ENCODE data around the gene JAZF1. TPM values are rescaled to one million over a fixed set of nuclear protein-coding genes. Genes with fewer than 3 reads are reported as not detected.

Gene JAZF1
- total RNA-seq, 2 experiments from 2014 or later, result 2.1 to 2.8 TPM

DNA sequence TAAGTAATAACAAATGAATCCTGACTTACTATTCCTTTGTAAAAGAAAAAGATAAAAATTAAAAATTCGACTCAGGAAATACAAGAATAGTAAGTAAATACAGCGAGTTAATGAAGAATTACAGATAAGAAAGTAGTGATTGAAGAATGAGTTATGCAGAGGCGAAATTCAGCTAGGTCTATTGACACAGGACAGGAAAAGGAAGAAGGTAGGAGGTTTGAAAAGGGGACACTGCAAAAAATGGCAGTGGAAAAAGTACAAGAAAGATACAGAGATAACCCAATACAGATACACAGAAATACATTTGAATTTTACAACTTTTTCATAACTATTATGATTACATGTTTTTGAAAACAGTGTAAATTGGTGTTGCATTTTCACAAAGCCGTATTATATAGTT, 28.0 kb downstream of the JAZF1 start:
- DNase-seq (no peak), ATAC-seq (no peak)
- Mint-ChIP-seq H3K27me3 (peaks cover 38% of the 10 kb centered on the region), H3K9me3 (ENCODE audit: low read depth) (no peaks in the 10 kb centered on the region), H3K36me3 (peaks cover 7% of the 10 kb centered on the region), H3K4me3 (no peak overlapping the region), H3K4me1 (peaks cover 58% of the 10 kb centered on the region), H3K27ac (no peak overlapping the region)
- CTCF ChIA-PET, result no interaction called here

DNA sequence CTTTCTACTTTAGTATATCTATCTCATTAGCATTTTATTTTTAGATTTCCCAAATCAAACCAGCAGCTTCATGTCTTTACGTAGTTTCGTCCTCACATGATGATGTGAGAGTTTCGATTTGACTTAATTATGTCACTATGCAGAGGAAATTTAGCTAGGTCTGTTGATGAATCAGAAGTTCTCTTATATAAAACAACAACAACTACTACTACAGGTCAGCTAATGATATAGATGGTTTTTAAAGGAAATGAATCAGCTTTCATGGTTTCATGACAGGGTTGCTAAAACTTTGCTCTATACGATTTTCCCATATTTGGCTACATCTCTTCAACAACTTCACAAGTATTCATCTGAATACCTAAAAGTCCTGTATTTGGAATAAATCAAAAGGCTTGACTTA, 28.6 kb downstream of the JAZF1 start:
- ATAC-seq, result peak; percentile 82
- H3K36me3 Mint-ChIP-seq, result peaks cover 7% of the 10 kb centered on the region
- peak overlapping the region; percentile 61 for H3K27ac Mint-ChIP-seq
- peaks cover 57% of the 10 kb centered on the region for H3K4me1 Mint-ChIP-seq
- no peaks in the 10 kb centered on the region for H3K9me3 Mint-ChIP-seq (ENCODE audit: low read depth)
- no peak overlapping the region for H3K4me3 Mint-ChIP-seq
- no peak for DNase-seq
- peaks cover 31% of the 10 kb centered on the region for H3K27me3 Mint-ChIP-seq
- CTCF ChIA-PET, result interaction anchor here (1.3 kb wide), 1 partner anchor 15 kb away, joined by 5 read pairs; no protein-coding TSS in a partner anchor

DNA sequence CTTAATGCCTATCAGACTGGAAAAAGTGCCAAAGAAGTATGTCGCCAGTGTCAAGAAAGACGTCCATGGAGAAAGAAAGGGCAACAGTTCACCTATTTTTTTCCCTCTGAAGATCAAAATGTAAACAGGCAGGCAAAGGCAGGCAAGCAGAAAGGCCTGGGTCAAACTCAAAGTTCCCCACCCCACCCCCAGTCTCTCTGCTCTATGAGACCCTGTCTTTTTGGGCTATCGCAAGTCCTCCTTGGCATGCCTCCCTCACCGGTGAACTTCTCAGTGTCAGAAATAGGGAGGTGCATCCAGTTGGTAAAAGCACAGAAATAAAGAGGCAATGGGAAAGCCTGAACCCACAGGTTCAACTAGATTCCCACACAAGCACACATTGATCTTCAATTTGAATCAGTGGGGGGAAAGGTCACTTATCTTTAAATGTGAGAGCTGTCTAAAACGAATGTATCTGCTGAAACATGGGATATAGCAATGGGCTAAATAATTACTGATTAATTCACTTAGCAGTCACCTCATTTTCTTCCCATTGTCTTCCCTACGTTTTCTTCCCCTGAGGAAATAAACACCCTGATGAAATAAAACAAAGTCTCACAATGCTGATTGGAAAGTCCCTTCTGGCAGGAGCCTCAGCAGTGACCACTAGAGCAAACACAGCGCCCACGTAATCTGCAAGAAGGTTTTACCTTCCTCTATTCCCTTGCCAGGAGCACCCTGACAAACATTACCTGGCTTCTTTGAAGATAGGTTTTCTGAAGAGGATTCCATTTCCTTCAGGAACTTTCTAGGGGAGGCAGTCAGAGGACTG, 31.1 kb downstream of the JAZF1 start:
- Mint-ChIP-seq H3K4me1 (peaks cover 37% of the 10 kb centered on the region), H3K36me3 (peaks cover 7% of the 10 kb centered on the region), H3K27me3 (peaks cover 16% of the 10 kb centered on the region), H3K9me3 (ENCODE audit: low read depth) (no peaks in the 10 kb centered on the region), H3K4me3 (no peak overlapping the region), H3K27ac (no peak overlapping the region)
- DNase-seq, result no peak
- CTCF ChIA-PET, result no interaction called here
- ATAC-seq, result no peak

DNA sequence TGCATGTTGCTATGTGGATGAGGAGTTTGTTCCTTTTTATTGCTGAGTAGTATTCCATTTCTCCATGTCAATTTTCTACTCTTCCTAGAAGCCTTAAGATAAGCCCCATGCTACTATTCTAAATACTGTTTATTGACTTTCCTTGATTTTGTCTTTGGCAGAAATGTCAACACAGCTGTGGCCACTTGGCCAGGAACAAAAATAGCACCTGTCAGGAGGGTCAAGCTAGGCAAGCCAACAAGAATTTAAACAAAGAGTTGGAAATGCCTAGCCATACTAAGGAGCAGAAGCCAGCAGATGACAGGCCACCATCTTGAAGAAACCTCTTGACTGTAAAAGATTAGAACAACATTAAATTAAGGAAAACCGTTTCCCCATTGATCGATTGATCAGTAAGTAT, 34.7 kb downstream of the JAZF1 start:
- CTCF ChIA-PET, result no interaction called here
- no peak for ATAC-seq
- Mint-ChIP-seq H3K36me3 (peaks cover 1% of the 10 kb centered on the region), H3K27me3 (peaks cover 8% of the 10 kb centered on the region), H3K9me3 (ENCODE audit: low read depth) (no peaks in the 10 kb centered on the region), H3K4me1 (peaks cover 14% of the 10 kb centered on the region), H3K27ac (no peak overlapping the region), H3K4me3 (no peak overlapping the region)
- DNase-seq, result no peak

DNA sequence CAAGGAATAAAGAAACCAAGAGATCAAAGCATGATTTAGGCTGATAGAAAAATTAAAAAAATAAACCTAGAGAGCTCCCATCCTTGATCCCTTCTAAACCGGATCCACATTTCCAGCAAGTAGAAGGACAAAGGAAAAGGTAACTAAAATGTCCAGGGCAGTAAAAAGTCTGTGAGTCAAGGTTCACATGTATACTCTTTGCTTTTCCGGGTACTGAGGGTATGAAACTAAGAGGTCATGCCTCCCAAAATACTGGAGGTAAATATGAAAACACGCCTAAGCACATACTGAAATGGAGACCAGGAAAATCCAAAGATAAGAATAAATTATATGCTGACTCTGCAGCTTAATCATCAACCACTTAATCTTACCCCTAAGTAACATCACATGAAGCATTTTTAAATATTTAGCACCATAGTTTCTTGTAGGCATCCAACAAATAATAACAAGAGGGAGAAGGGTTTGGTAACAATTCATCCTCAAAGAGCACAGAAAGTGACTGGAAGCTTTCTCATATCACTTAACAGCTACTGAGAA, 35.4 kb downstream of the JAZF1 start:
- DNase-seq (no peak), ATAC-seq (no peak)
- no peaks in the 10 kb centered on the region for H3K9me3 Mint-ChIP-seq (ENCODE audit: low read depth)
- no peak overlapping the region for H3K27ac Mint-ChIP-seq
- peaks cover 8% of the 10 kb centered on the region for H3K27me3 Mint-ChIP-seq
- H3K4me1 Mint-ChIP-seq, result peaks cover 8% of the 10 kb centered on the region
- CTCF ChIA-PET, result no interaction called here
- no peak overlapping the region for H3K4me3 Mint-ChIP-seq
- H3K36me3 Mint-ChIP-seq, result peaks cover 1% of the 10 kb centered on the region

DNA sequence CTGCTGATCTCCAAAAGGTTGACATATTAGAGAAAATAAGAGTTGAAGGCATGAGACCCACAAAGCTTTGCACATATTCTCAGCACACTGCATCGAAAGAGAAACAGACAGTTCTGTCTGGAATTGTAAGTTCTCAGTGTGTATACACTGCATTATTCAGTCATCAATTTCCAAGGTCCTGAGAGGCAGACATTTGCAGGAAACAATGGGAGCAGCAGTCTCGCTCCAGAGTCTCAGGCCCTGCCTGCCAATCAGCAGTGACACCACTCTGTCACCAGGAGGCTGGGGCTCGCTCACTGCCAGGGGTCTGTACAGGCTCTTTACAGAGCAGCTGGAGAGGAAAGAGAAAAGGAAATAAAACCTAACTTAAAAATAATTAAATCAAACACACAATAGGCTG, 36.3 kb downstream of the JAZF1 start:
- no peak for DNase-seq
- Mint-ChIP-seq H3K4me3 (no peak overlapping the region), H3K27me3 (peaks cover 8% of the 10 kb centered on the region), H3K36me3 (no peaks in the 10 kb centered on the region), H3K4me1 (no peaks in the 10 kb centered on the region), H3K27ac (no peak overlapping the region), H3K9me3 (ENCODE audit: low read depth) (no peaks in the 10 kb centered on the region)
- CTCF ChIA-PET, result no interaction called here
- no peak for ATAC-seq

DNA sequence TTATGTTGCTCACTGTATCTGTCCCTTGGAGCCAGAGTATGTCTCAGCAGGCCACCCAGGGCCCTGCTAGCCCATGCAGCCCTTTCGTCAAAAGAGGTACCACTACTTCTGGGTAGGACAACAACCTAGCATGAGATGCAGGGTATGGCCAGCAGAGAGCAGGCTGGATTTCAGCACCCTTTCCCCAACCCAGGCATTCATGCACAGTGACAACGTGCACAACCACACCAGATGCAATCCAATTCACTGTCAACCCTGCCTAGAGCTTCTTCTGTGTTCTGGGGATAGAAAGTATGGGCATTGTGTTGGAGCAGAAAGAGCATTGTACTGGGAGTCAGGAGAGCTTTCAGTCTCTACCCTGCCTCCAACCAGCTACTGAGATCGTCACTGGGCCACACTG, 37.9 kb downstream of the JAZF1 start:
- Mint-ChIP-seq H3K36me3 (no peaks in the 10 kb centered on the region), H3K27me3 (peaks cover 6% of the 10 kb centered on the region), H3K27ac (no peak overlapping the region), H3K4me1 (no peaks in the 10 kb centered on the region), H3K4me3 (no peak overlapping the region), H3K9me3 (ENCODE audit: low read depth) (no peaks in the 10 kb centered on the region)
- DNase-seq, result no peak
- no peak for ATAC-seq
- CTCF ChIA-PET, result no interaction called here

DNA sequence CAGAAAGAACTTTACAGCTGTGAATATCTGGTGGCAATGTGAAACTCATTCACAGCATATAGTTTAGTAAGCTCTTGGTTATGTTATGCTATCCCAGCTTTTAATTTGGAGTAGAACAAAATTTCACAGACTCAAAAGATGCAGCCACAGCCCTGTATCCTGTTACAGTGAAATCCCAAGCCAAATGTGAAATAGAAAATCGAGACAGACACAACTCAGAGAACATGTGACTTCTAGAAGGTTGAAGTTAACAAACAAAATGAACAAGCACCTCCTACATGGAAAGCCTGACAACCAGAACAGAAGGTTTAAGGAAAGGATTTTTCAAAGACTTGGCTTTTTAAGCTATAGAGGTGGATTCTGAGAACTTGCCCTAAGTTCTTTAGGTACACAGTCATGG, 39.6 kb downstream of the JAZF1 start:
- Mint-ChIP-seq H3K36me3 (no peaks in the 10 kb centered on the region), H3K9me3 (ENCODE audit: low read depth) (no peaks in the 10 kb centered on the region), H3K4me3 (no peak overlapping the region), H3K27me3 (peaks cover 4% of the 10 kb centered on the region), H3K27ac (no peak overlapping the region), H3K4me1 (no peaks in the 10 kb centered on the region)
- no peak for DNase-seq
- no peak for ATAC-seq
- CTCF ChIA-PET, result no interaction called here

DNA sequence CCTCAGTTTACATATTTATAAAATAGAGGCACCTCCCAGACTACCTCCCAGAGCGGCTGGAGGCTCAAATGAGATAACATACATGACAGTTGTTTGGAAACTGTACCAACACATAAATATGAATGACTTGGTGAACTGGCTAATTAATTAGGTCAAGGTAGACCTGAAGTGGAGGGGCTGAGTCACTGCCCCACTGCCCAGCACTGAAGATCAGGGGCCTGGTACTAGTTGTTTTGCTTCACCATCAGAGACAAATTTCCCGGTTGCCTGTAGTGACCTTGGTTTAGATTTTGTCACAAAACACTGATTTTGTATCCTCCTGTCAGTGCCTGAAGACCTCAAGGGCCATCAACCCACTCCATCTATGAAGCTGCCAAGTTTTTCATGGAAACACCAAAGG, 41.8 kb downstream of the JAZF1 start:
- CTCF ChIA-PET, result no interaction called here
- ATAC-seq (no peak), DNase-seq (no peak)
- Mint-ChIP-seq H3K36me3 (no peaks in the 10 kb centered on the region), H3K4me3 (no peak overlapping the region), H3K27ac (no peak overlapping the region), H3K9me3 (ENCODE audit: low read depth) (no peaks in the 10 kb centered on the region), H3K4me1 (no peaks in the 10 kb centered on the region), H3K27me3 (no peaks in the 10 kb centered on the region)

DNA sequence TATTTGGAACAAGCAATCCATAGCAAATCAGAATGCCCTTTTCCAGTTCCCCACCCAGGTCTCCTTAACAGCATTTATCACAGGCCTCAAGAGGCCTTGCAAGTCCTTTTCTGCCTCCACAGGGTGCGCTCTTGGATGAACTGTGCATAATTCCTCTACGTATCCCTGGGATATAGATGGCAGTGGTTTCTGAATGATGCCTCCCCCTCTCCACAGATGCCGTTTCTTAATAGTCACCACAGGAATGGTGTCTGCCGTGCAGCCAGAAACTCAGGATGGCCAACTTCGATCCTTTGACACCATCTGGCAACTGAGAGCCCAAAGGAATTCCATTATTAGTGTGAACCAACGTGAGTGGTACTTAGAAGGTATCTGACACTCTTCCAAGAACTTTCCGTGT, 43.1 kb downstream of the JAZF1 start:
- no peaks in the 10 kb centered on the region for H3K36me3 Mint-ChIP-seq
- no peaks in the 10 kb centered on the region for H3K4me1 Mint-ChIP-seq
- no peaks in the 10 kb centered on the region for H3K27me3 Mint-ChIP-seq
- CTCF ChIA-PET, result no interaction called here
- H3K4me3 Mint-ChIP-seq, result no peak overlapping the region
- no peaks in the 10 kb centered on the region for H3K9me3 Mint-ChIP-seq (ENCODE audit: low read depth)
- H3K27ac Mint-ChIP-seq, result no peak overlapping the region
- ATAC-seq (no peak), DNase-seq (no peak)

DNA sequence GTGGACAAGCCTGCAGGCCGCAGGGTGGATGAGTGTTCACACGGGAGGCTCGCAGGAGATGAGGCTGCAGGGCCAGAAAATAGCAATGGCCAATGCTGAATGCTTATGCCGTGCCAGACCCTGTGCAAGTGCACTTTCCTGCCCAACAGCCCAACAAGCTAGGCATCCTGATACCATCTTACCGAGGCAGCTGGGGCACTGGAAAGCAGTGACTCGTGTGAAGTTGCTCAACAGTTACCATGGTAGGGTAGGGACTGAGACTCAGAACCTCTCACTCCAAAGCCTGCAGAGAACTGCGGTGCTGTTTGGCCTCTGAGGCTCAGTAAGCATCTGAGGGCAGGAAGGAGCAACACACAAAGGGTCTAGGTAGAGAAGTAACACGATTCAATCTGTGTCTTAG, 43.7 kb downstream of the JAZF1 start:
- Mint-ChIP-seq H3K27ac (no peak overlapping the region), H3K27me3 (no peaks in the 10 kb centered on the region), H3K36me3 (no peaks in the 10 kb centered on the region), H3K4me1 (no peaks in the 10 kb centered on the region), H3K4me3 (no peak overlapping the region), H3K9me3 (ENCODE audit: low read depth) (no peaks in the 10 kb centered on the region)
- CTCF ChIA-PET, result no interaction called here
- ATAC-seq, result no peak
- DNase-seq, result no peak

DNA sequence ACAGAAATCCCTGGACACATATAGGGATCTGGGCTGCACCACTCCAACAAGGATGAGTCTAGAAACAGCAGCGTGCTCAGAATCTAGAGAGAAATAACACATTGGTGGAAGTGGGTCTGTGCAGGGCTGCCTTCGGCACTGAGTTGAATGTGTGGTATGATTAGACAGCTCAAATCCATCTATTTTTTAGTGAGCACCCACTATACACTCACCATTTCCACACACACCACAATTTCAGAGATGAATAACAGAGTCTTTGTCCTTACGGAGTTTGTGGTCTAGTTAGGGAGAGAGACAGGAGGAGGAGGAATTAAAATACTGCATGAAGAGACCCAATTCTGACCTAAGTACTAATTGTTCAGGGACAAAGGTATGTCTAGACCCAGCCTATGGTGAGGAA, 44.2 kb downstream of the JAZF1 start:
- Mint-ChIP-seq H3K9me3 (ENCODE audit: low read depth) (no peaks in the 10 kb centered on the region), H3K4me3 (no peak overlapping the region), H3K27me3 (no peaks in the 10 kb centered on the region), H3K36me3 (no peaks in the 10 kb centered on the region), H3K4me1 (no peaks in the 10 kb centered on the region), H3K27ac (no peak overlapping the region)
- DNase-seq (no peak), ATAC-seq (no peak)
- CTCF ChIA-PET, result no interaction called here

DNA sequence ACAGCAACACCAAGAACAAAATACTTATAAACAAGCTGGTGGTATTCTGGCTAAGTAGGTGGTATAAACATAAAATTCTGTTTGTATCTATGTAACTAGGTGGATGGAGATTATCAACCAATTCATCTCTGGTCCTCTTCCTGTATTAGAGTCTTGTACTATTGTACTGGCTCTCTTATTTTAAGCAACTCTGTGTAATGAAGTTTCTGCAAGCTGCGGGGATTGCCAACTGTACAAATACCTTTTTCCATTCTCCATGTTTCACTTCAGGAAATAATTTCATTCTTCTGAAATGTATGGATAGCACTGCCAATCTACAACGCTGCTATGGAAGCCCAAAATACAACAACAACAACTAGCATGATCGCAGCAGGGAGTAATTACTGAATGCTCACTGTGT, 44.8 kb downstream of the JAZF1 start:
- Mint-ChIP-seq H3K4me1 (no peaks in the 10 kb centered on the region), H3K9me3 (ENCODE audit: low read depth) (no peaks in the 10 kb centered on the region), H3K4me3 (no peak overlapping the region), H3K27me3 (no peaks in the 10 kb centered on the region), H3K36me3 (no peaks in the 10 kb centered on the region), H3K27ac (no peak overlapping the region)
- CTCF ChIA-PET, result no interaction called here
- ATAC-seq, result no peak
- DNase-seq, result no peak

DNA sequence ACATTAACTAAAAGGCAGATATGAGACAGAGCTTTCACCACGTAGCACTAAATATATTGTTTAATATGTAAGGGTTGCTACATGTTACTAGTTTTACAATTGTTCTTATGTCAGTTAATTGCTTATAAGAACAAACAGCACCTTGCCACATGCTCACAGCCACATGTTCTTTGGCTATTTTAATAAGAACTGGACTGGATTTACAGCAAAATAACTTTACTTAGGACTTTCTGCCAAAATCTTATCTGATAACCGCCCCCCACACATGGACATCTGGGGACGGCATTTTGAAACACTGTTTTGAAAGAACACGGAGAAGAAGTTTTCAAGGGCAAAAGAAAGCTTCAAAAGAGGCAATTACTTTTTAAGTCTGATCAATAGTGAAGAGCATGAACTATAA, 45.3 kb downstream of the JAZF1 start:
- no peak overlapping the region for H3K27ac Mint-ChIP-seq

More for the DNA sequence above, 45.3 kb downstream of the JAZF1 start:
- Mint-ChIP-seq H3K27me3 (no peaks in the 10 kb centered on the region), H3K4me3 (no peak overlapping the region), H3K9me3 (ENCODE audit: low read depth) (no peaks in the 10 kb centered on the region), H3K4me1 (no peaks in the 10 kb centered on the region), H3K36me3 (no peaks in the 10 kb centered on the region)
- no peak for ATAC-seq
- CTCF ChIA-PET, result no interaction called here
- DNase-seq, result no peak

All from activated CD8-positive, alpha-beta memory T cell treated with anti-CD3 and anti-CD28 coated beads, Interleukin-2, amount 10 ng/mL, durations not matched to agents 7 days and 5 days (primary cell).